Fibroblast of lung (primary cell): ENCODE results near the gene DQX1.

Source experiments
- EZH2 ChIP-seq: IDR thresholded peaks from 2 replicates; pipeline ENCODE4 v1.5.1; 2012; ENCODE audit warnings: low read length, control low read depth, mild to moderate bottlenecking; ENCODE audit errors: missing control alignments
- TF ChIP-seq, protein P1 (sequence below), 2 donors: IDR thresholded peaks in 1 of 2; conservative IDR thresholded peaks in 1 of 2; 1 replicate in 1 of 2; 2 replicates in 1 of 2; pipeline ENCODE4 v1.5.1; 2011 to 2012; ENCODE audit warnings: low read length in 2 of 2, control low read depth in 1 of 2, inconsistent platforms in 1 of 2, low read depth in 1 of 2, mild to moderate bottlenecking in 1 of 2

DNA sequence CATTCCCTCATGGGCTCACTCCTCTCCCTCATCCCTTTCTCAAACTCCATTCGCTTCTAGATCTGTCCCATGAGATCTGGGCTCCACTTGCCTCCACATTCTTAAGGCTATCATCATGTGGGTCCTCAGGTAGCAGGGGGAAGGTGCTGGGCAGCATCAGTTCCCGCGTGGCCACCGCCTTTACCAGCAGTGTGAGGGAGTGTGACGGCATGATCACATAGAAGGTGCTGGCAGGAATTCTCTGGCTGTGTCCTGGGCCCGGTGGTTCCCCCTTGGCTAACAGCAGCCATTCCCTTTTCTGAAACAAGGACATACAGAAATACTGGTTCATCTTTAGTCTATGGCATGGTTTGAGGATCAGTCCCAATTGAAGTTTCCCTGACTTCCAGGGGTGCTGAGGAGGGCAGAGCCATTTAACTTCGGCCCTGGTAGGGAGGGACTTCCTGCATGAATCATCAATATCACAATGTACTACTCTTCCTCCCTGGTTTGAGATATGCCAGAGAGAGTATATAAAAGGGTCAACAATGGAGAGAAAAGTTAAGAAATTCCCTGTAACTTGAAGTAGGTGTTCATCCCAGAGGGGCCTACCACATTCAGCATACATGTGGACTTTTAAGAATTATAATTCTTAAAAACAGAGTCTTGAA lies 36.2 kb upstream of the DQX1 start:
- TF ChIP-seq, protein P1, sequence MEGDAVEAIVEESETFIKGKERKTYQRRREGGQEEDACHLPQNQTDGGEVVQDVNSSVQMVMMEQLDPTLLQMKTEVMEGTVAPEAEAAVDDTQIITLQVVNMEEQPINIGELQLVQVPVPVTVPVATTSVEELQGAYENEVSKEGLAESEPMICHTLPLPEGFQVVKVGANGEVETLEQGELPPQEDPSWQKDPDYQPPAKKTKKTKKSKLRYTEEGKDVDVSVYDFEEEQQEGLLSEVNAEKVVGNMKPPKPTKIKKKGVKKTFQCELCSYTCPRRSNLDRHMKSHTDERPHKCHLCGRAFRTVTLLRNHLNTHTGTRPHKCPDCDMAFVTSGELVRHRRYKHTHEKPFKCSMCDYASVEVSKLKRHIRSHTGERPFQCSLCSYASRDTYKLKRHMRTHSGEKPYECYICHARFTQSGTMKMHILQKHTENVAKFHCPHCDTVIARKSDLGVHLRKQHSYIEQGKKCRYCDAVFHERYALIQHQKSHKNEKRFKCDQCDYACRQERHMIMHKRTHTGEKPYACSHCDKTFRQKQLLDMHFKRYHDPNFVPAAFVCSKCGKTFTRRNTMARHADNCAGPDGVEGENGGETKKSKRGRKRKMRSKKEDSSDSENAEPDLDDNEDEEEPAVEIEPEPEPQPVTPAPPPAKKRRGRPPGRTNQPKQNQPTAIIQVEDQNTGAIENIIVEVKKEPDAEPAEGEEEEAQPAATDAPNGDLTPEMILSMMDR (conservative IDR thresholded peaks at IDR 0.05 in 1 of 2, IDR thresholded peaks at IDR 0.05 in 1 of 2; ENCODE audit: low read depth in 1 of 2, low read length in 2 of 2) = no peak
- TF ChIP-seq EZH2 = no peak
